Renal cortical epithelial cell (primary cell): Measurements from ENCODE around the gene HS3ST5. TPM values are rescaled to one million over a fixed set of nuclear protein-coding genes. Genes with fewer than 3 reads are reported as not detected.

Experiments
- DNase-seq: peaks from one replicate; pipeline ENCODE4 v3.0.0-alpha.2; 2011; ENCODE audit warnings: low read depth
- total RNA-seq: library from RNA; depleted of rRNA; stranded (reverse); fragments of >200 nt; gene quantifications from 2 replicates; pipeline ENCODE4 v1.2.3, GENCODE V29; 2014

Gene HS3ST5, protein sequence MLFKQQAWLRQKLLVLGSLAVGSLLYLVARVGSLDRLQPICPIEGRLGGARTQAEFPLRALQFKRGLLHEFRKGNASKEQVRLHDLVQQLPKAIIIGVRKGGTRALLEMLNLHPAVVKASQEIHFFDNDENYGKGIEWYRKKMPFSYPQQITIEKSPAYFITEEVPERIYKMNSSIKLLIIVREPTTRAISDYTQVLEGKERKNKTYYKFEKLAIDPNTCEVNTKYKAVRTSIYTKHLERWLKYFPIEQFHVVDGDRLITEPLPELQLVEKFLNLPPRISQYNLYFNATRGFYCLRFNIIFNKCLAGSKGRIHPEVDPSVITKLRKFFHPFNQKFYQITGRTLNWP
- total RNA-seq: not detected in 2 replicates

DNA sequence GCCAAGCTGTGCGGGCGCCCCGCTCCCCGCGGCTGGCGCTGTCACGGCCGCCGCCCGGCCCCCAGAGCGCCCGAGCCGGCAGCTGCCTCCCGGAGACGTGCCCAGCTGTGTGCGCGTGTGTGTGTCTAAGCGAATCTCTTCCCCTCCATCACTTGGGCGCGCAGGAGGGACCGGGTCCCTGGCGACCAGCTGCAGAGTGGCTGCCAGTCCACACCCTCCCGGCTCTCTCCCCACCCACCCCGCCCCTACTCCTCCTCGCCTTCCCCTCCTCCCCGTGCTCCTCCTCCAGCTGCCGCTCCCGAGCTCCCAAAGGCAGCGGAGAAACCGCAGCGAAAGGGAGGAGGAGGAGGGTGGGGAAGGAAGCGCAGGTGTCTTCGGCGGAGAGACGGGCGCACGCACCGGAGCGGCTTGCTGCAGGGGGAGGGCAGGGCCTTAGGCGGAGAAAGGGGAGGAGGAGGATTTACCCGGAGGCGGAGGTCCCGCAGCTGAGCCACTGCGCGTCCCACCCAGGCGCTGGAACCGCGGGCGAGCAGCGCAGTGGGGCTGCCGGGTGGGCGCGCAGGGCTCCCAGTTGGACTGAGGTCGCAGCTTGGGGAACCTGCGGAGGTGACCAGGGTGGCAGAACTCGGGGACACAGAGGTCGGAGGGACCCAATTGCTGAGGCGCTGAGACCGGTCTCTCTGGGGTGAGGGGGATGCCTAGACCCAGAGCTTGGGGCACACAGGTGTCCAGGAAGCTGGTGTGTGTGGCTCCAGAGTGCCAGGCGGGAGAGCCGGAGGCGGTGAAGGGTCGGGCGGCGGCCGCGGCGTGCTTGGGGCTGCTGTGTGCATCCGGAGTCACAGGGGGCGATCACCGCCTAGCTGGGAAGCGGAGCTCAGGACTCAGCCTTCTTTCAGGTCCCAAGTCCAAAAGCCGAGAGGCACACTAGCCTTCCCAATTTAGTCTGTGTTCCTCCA lies at the start of gene HS3ST5:
HS3ST5 (minus strand) TSS at position 198 of the 956 bp plus-strand sequence. CDS start 280,178 bp downstream, outside the sequence.
- DNase-seq: peak; percentile 6

DNA sequence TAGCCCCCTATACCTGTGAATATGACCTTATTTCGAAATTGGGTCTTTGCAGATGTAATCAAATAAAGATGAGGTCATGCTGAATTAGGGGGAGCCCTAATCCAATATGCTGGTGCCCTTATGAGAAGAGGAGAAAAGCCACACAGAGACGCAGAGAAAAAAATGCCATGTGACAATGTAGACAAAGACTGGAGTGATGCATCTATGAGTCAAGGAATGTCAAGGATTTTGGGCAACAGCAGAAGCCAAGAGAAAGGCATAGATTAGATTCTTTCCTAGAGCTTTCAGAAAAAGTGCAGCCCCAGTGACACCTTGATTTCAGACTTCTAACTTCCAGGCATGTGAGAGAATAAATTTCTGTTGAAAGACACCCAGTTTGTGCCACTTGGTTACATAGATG lies 47.4 kb upstream of the HS3ST5 start:
- no peak for DNase-seq

DNA sequence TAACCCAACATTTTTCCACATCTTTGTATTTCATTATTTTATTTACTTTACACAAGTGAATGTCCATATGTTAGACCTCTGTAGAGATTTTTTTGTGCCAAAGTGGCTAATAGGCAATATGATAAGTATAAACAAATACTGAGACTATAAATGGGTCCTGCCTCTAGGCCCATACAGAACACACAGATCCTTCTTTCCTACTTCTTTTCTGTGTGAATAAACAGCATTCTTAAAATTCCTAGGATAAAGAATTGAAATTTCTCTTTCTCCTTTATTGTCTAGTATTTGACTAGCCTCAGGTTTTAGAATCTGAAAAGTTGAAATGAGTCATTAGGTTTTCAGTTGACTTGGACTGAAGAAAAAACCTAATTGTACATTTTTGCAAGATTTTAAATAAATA lies 46.3 kb upstream of the HS3ST5 start:
- DNase-seq: no peak

DNA sequence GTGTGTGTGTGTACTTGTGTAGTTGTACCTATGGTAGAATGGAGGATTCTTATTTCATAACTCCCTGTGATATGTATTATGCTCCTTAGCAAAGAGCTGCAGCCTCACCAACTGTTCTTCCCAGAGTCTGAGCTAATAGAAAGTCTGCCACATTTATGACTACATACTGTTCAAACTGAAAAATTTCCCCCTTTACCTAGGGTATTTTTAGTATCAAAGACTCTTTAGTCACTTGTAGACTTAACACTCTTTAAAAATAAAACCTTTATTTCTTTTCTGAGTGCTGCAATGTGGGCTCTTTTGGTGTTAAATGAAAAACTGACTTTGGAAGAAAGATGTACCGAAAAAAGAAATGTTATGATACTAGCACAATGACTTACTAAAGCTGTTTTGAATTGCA lies 39.6 kb upstream of the HS3ST5 start:
- DNase-seq: no peak

DNA sequence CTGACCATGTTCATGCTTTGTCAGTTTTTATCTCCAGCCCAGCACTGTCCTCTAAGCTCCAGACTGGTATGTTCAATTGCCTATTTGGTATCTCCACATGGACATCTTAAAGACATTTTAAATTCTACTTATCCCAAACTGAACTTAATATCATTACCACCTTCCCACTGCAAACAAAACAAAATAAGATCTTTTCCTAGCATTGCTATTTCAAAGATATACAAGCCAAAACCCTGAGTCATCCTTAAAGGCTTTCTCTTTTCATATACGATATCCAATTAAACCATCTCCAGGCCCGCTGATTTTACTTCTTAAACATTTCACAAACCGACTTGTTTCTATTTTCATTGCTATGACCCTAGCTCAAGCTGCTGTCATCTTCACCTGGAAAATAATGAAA lies 35.1 kb upstream of the HS3ST5 start:
- DNase-seq: no peak

DNA sequence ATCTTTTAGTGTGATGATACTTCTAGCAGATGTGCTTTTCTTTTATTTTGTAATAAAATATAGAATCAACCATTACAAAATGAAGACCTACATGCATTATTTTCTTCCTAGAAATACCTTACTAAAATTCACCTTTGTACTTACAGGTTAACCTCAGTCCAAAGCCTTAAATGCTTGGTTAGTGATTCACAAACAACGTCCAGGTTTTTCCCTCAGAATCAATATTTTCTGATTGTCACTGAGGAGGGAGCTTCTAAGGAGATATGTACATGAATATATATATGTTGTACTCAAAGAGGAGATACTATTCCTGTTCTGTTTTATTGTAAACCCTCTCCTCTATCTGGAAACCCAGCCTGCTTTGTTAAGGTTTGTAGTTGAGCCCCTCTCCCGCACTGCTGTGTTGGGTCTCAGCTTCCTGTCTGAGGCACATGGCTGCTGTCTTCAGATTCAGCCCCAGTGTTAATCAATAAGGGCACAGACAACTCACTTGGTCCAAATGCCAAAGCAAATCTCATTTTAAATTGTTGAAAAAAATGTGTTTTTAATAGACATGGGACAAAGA lies 33.9 kb upstream of the HS3ST5 start:
- DNase-seq: no peak

DNA sequence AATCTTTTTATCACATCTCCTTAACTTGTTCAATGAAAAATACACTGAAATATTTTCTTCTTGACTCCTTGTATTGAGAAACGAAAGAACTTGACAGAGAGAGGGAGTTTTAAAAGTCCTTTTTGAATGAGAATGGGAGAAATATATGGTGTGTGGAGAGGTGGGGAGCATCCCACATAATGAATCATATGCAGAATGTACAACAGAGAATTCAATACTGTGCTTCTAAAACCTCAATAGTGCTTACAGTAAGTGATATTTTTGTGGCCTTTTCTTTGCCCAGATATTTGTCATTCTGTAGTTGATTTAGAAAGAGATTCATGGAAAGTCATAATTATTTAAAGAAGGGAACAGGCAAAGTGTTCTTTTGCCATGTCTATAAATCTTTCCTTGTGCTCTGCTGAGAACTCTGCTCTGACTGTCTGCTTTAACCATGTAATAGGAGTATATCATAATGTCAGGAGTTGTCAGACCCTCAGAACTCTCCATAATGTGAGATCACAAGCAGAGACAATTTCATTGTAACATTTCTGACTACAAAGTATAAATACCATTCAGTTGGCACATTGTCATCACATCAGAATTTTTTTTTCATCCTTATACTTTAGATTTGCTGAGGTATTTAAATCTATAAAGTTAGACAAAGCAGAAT lies 32.8 kb upstream of the HS3ST5 start:
- no peak for DNase-seq

DNA sequence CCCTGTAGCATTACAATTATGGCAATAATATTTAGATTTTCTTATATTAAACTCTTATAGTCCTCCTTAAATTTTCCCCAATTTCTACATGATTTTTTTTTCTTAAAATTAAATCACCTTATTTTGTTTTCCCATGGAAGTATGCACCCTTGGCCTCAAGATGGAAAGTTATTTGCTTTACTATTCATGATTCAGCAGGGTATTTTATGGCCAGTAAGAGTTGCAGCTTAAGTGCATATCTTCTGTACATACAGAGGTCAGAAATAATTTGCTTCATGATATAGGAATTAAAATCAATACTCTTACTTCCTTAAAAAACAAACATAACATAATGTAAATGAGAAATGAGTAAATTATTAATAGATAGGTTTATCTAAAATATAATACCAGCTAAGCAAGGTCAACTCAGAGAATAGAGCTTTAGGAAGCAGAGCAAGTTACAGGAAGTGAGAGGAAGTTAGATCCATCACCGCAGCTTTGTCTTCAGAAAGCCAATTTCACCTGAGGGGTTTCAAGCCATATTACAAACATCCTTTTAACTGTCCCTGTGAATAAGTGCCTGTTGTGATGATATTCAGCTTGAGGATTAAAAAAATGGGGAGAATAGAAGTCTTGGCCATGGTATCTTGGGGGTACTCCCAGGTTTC lies 24.6 kb upstream of the HS3ST5 start:
- no peak for DNase-seq

DNA sequence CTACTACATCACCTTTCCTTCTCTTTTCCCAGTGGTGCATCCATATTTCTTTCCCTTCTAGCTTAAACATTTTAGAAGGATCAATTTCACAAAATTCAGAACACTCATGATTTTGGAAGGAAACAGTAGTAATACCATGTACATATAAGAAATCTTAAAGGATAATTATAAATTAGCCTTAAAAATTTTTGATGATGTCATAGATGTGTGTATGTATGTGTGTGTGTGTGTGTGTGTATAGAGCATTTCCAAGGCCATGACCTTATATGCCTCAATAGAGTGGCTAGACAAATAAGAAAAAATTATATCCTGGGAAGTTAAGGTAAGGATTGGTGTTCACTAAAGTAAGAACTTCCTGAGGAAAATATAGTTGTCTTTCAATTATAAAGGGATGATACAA lies 24.1 kb upstream of the HS3ST5 start:
- no peak for DNase-seq

DNA sequence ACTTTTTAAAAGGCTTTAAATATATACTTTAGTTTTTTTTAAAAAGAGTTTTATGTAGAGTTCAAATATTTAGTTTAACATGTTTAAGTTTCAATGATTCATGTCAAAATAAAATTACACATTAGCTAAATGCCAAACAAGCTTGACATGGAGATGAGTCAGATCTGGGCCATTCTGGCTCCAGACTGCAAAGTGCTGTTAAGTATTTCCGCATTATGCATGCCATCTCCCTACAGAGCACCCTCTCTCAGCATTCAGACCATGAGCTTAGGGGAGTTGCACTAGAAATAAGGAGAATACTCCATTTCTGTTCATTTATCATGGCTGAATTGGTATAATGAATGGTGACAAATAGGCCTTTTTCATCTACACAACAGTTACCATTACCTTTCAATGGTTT lies 21.5 kb upstream of the HS3ST5 start:
- peak; percentile 82 for DNase-seq

DNA sequence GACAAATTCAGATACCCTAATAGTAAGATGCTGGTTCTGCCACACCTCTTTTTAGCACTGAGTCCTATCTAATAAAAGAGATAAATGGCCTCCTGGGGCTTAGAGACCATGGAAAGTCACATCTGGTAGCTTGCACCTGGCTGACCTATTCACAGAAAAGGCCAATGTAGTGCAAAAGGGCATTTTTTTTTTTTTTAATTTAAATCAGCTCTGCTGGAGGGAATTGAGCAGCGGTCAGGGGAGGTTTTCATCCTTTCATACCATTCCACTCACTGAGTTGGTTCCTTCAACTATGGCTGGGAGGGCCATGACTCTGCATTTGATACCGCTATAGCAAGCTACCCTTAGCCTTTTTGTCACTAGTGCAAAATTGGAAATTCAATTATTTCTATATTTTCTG lies 20.1 kb upstream of the HS3ST5 start:
- DNase-seq: no peak

DNA sequence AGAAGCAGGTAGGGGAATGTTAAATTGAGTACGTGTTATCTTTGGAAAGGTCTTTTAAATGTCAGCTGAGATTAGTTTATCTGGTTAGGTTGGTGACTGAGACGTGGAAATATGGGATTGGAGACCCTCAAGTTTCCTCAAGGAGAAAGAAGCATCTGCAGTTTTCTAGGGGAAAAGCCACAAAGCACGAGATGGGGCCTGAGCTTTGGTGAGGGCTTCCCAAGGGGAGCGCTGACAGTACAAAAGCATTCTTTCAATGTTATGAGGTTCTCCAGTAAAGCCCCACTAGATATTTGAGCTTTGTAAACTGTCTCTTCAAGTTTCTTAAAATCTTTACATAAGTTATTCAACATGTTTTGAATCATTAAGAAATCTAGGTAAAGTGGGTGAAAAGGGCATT lies 19.6 kb upstream of the HS3ST5 start:
- no peak for DNase-seq

DNA sequence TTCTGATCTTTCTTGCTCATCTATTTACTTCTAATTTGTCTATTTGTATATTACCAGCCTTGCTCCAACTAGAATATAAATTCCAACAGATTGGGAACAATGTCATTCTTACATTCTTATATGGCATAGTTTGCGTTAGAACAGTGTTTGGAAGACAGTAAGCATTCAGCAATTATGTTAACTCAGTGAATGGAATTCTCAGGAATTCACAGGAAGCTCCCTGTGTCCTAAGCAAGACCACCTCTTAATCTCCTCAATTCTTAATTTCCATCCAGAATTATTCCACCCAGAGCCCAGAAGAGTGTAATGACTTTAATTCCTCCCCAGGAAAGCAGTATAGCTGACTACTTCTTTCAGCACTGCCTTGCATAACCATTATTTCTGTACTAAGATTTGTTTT lies 18.2 kb upstream of the HS3ST5 start:
- DNase-seq: no peak

DNA sequence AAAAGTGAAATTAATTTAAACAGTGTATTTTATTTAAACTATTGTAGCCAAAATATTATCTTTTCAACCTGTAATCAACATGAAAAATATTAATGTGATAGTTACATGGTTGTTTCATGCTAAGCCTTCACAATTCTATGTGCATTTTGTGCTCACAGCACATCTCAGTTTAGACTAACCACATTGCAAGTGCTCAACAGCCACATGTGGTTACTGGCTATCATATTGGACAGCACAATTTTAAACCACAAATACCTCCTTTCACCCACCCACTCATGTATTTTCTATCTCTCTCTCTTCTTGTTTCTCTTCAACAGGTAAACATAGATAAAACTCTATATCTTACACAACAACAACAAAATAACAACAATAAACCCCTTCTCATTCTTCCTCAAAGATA lies 12.5 kb upstream of the HS3ST5 start:
- DNase-seq: no peak

DNA sequence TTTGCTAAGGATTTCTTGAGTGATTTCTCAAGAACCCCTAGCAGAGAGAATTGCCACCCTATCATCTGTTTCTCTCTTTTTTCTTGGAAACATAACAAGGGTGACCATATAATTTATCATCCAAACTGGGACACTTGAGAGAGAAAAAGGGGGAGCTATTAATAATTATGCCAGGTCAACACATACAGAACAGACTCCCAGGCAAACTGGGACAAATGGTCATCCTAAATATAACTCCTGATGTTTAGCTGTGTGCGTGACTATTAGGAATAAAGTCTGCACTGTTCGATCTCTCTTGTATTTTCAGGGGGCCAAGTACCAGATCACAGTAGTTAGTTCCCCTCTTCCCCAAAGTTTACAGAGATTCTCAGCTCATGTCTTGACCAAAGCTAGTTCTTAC lies 11.7 kb upstream of the HS3ST5 start:
- no peak for DNase-seq

DNA sequence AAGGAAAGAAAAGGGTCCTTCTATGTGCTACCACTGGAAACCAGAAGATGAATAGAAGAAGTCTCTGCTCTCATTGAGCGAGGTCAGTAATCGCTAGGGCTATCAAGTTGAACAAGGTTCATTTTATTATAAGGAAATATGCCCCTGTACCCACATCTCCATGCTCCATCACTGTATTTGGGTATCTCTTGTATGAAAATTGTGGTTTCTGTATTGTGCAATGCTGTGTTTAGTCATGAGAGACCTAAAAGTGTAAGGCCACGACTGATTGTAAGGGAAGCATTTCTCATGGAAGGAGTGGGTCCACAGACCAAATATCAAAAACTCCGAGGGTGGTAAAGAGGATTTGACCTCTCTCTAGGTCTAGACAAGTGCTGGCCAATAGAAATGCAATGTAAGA lies 3.6 kb upstream of the HS3ST5 start:
- no peak for DNase-seq

DNA sequence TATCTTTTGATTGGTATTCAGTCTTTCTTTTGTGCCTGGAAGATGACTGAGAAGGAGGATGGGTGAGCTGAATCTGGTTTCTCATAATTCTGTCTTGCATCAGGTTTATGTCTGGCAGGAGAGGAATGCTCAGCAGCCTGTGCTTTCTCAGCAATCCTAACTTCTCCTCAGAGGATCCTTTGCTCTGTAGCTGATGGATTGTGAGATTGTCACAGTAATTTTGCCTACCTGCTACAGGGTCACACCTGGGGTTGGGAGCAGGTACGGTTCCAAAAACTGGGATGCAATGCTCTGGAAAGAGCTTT lies 2.1 kb upstream of the HS3ST5 start:
- no peak for DNase-seq

DNA sequence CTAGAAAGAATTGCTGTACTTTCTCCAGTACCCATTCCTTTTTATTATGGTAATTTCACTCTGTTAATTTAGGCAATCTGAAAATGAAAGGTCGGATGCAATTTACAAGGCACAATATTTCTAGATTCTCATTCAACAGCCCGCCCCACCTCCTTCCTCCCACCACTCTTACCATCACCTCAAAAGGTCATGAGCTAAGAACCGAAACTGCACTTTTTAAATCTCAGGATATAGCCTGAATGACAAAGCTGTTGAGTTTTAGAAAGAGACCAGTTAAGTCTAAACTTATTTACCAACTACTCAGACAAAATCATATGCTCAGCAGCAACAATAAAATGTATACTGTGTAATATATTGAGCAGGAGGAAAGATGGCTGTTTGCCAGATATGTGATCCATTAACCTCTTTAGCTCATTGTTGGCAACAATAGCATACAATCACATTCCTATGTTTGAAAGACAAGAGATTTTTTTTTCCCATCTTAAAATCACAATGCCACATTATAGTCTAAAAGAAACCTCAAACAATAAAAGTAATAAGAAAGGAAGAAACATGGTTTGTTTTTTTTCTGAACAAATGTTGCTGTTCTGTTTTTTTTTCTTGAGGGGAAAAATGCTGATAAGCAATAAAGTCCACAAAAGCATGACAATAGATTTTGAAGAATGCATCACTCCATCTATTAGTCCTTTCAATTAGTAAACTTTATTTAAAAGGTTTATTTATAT lies 1.6 kb upstream of the HS3ST5 start:
- no peak for DNase-seq

DNA sequence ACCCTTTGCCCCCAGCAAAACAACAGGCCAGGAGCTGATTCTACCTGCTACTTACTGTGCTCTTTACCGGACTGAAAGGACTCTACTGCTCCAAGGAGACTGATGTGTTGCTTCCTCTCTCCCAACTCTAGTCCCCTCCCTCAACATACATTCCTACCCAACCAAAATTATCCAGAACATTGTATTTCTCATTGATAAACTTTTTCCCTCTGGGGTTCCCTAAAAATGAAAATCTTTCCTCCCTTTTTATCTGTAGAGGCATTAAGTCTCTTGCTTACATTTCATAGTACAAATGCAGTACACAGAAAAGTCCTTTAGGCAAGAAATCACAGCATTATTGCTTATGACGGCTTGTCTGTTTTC lies 940 bp upstream of the HS3ST5 start:
- no peak for DNase-seq

DNA sequence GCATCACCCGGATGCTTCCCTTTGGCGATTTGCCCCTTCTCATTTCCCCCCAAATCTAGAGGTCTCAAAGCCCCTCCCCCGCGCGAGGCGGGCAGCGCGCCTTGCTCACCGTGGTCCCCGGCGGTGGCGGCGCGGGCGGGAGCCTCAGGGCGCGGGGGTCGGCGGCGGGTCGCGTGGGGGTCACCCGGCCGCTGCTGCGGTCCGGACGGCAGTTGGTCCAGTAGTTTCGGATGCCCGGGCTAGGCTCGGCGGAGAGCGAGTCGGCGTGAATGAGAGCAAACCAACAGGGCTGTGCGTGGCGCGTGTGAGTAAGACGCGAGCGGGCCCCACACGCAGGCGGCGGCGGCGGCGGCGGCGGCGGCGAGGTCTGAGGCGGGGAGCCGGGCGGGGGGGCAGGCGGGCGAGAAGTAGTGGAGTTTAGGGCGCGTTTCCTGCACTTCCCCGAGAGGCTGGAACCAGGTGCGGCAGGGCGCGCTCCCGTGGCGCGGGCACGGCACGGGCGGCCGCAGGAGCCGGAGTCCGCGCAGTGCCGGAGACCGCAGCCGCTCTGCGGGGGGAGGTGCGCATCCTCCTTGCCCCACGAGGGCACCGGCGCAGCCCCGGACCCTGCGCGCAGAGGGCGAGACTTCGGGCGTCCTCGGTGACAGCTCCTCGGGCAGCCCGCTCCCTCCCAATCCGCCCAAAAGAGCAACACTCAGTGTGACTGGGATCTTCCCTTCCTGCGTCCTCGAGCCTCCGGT lies 567 bp downstream of the HS3ST5 start:
- no peak for DNase-seq

DNA sequence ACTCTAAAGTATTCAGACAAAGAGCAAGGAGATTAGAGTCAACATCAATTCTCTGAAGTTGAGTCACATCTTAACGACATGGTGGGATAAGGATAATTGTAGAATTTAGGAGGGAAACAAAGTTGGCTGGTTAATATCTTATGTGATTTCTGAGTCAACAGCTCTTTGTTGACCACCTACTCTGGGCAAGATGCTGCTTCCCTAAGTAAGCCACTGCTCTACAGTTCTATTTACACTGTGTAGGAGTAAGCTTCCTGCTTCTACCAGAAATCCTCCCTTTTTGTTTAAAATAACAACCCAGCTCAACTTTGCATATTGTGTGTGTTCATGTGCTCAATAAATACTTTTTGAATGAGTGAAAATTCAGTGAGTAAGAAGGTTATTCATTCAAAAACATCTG lies 3.1 kb downstream of the HS3ST5 start:
- peak; percentile 17 for DNase-seq
